GM19035 (cell line): ENCODE data around the gene TMEM132D.
"Not testable (repeated sequence)": the region's sequence is repeated elsewhere in the genome, so short reads cannot be mapped to it uniquely, and the experiment has no call there.

ENCODE experiments used
- ATAC-seq: cut with Tn5 transposase; IDR thresholded peaks from one replicate; pipeline ENCODE4 v1.9.1; 2021; ENCODE audit not compliant: unreplicated experiment

Gene TMEM132D

GRCh38 chr12:129599406-129599805 lies 304.4 kb downstream of the TMEM132D start:
- no peak for ATAC-seq

- ATAC-seq = no peak
Observed at GRCh38 chr12:129594098-129594497, 309.7 kb downstream of the TMEM132D start.

- ATAC-seq = no peak
Observed at GRCh38 chr12:129592449-129592848, 311.4 kb downstream of the TMEM132D start.

- ATAC-seq = no peak
Observed at GRCh38 chr12:129589503-129589902, 314.3 kb downstream of the TMEM132D start.

- ATAC-seq = no peak
Observed at GRCh38 chr12:129588142-129588541, 315.7 kb downstream of the TMEM132D start.

GRCh38 chr12:129585296-129585695 lies 318.5 kb downstream of the TMEM132D start:
- ATAC-seq = no peak

GRCh38 chr12:129579879-129580278 lies 323.9 kb downstream of the TMEM132D start:
- ATAC-seq = no peak

- ATAC-seq = no peak
Observed at GRCh38 chr12:129571901-129572494, 331.8 kb downstream of the TMEM132D start.

- no peak for ATAC-seq
Observed at GRCh38 chr12:129570796-129571400, 332.9 kb downstream of the TMEM132D start.

GRCh38 chr12:129566800-129567199 lies 337.0 kb downstream of the TMEM132D start:
- no peak for ATAC-seq

GRCh38 chr12:129564768-129565167 lies 339.1 kb downstream of the TMEM132D start:
- no peak for ATAC-seq

- no peak for ATAC-seq
Observed at GRCh38 chr12:129563266-129563665, 340.6 kb downstream of the TMEM132D start.

GRCh38 chr12:129561304-129561703 lies 342.5 kb downstream of the TMEM132D start:
- no peak for ATAC-seq

GRCh38 chr12:129559776-129560175 lies 344.0 kb downstream of the TMEM132D start:
- no peak for ATAC-seq

- no peak for ATAC-seq
Observed at GRCh38 chr12:129558036-129558435, 345.8 kb downstream of the TMEM132D start.

- no peak for ATAC-seq
Observed at GRCh38 chr12:129556082-129556481, 347.7 kb downstream of the TMEM132D start.

- ATAC-seq = no peak
Observed at GRCh38 chr12:129552996-129553750, 350.7 kb downstream of the TMEM132D start.

- no peak for ATAC-seq
Observed at GRCh38 chr12:129551441-129551840, 352.4 kb downstream of the TMEM132D start.

- no peak for ATAC-seq
Observed at GRCh38 chr12:129550353-129550752, 353.5 kb downstream of the TMEM132D start.

- ATAC-seq = no peak
Observed at GRCh38 chr12:129549656-129550055, 354.2 kb downstream of the TMEM132D start.

- not testable (repeated sequence) for ATAC-seq
Observed at GRCh38 chr12:129549020-129549419, 354.8 kb downstream of the TMEM132D start.

- no peak for ATAC-seq
Observed at GRCh38 chr12:129544716-129545115, 359.1 kb downstream of the TMEM132D start.
